Testis (tissue), 2 donors: ENCODE results near the gene SBNO2.

Experiments
- POLR2A ChIP-seq: fragments of 450-650 bp; IDR thresholded peaks from one replicate; pipeline ENCODE4 v1.6.1; 2017; ENCODE audit warnings: antibody characterized with exemption, mild to moderate bottlenecking, moderate library complexity
- TF ChIP-seq, protein P1 (sequence below), 3 experiments: fragments of 450-650 bp in 2 of 3; fragments of 200-600 bp in 1 of 3; sonication (generic) in 1 of 3; IDR thresholded peaks; one replicate each; pipeline ENCODE4 v1.5.1; 2016 to 2019; ENCODE audit warnings: antibody characterized with exemption in 3 of 3, mild to moderate bottlenecking in 2 of 3, moderate library complexity in 1 of 3

GRCh38 chr19:1138121-1138520, 35.9 kb downstream of the SBNO2 start:
- TF ChIP-seq, protein P1, sequence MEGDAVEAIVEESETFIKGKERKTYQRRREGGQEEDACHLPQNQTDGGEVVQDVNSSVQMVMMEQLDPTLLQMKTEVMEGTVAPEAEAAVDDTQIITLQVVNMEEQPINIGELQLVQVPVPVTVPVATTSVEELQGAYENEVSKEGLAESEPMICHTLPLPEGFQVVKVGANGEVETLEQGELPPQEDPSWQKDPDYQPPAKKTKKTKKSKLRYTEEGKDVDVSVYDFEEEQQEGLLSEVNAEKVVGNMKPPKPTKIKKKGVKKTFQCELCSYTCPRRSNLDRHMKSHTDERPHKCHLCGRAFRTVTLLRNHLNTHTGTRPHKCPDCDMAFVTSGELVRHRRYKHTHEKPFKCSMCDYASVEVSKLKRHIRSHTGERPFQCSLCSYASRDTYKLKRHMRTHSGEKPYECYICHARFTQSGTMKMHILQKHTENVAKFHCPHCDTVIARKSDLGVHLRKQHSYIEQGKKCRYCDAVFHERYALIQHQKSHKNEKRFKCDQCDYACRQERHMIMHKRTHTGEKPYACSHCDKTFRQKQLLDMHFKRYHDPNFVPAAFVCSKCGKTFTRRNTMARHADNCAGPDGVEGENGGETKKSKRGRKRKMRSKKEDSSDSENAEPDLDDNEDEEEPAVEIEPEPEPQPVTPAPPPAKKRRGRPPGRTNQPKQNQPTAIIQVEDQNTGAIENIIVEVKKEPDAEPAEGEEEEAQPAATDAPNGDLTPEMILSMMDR (IDR thresholded peaks at IDR 0.05) = no peak
- TF ChIP-seq POLR2A = no peak
